Measurements from ENCODE around the gene TUBA4A. TPM values are rescaled to one million over a fixed set of nuclear protein-coding genes. Genes with fewer than 3 reads are reported as not detected.

TUBA4A gene
- total and polyA plus RNA-seq, 9 of the 15 experiments (the other 6 are each of a cell fraction or from before 2014, with no cell fraction given) = 25.1 to 174 (median 42.4) TPM

DNA sequence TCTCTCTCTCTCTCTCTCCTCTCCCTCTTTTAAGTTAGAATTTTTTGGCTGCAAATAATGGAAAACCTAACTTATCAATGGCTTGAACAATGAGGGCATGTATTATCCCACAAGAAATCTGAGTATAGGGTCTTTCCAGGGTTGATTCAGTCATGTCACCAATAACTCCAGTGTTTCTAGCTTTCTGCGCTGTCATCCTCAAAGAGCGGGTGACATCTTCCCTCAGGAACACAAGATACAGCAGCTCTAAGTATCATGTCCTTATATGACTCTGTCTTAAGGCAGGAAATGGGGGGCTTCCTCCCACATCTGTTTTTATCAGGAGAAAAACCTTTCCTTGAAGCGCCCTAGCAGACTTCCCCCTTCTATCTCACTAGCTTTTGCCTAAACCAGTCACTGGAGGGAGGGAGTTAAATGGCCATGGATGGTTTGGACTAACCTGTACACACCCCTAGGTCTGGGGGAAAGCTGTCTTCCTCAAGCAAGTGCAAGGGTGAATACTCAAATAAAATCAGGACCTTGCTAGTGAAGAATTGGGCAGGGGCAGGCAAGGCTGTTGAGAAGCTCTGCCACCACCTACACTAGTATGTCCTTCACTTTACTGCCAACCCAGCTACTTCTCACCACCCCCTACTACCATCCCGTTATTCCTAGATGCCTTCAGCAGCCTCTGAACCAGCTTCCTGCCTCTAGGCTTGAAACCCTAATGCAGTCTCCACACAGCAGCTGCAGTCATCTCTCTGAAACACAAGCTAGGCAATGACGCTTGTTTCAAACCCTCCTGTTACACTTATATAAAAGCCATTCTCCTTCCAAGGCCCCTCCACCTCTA, 7.5 kb upstream of the TUBA4A start:
- in situ Hi-C loops (cut with MboI) = no loop called here
- no TSS peak for BruUV-seq (replicated peaks)
- TF ChIP-seq, protein P1, sequence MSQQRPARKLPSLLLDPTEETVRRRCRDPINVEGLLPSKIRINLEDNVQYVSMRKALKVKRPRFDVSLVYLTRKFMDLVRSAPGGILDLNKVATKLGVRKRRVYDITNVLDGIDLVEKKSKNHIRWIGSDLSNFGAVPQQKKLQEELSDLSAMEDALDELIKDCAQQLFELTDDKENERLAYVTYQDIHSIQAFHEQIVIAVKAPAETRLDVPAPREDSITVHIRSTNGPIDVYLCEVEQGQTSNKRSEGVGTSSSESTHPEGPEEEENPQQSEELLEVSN (IDR thresholded peaks at IDR 0.05; ENCODE audit: borderline replicate concordance in 1 of 2, extremely low read depth in 1 of 2, insufficient read depth in 1 of 2, insufficient read length in 1 of 2, low read depth in 1 of 2, low read length in 1 of 2, poor library complexity in 1 of 2, severe bottlenecking in 1 of 2) = no peak
- TF ChIP-seq SRF (CRISPR knock-in tag; IDR thresholded peaks at IDR 0.05) = peak in 1 of 2 experiments; percentile 44; a peak in 1 of 4 replicates
- 0 out of 2 replicates have a peak, but pooled peaks have one; percentile 19 for TF ChIP-seq MAFF (IDR thresholded peaks at IDR 0.05; ENCODE audit: low read length)
- no peak for TF ChIP-seq EHMT2 (IDR thresholded peaks at IDR 0.05)
- peak; percentile 12; the same call in 1 of the 2 replicates for TF ChIP-seq DPF2 (IDR thresholded peaks at IDR 0.05)
- TF ChIP-seq EP300 (IDR thresholded peaks at IDR 0.05; ENCODE audit: low read length) = peak; percentile 28; the same call in 1 of the 2 replicates
- TF ChIP-seq, protein P2, sequence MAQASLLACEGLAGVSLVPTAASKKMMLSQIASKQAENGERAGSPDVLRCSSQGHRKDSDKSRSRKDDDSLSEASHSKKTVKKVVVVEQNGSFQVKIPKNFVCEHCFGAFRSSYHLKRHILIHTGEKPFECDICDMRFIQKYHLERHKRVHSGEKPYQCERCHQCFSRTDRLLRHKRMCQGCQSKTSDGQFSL (CRISPR knock-in tag; IDR thresholded peaks at IDR 0.05) = no peak
- TF ChIP-seq, protein P2 (tag; IDR thresholded peaks at IDR 0.05) = no peak
- no peak for TF ChIP-seq ZNF184 (CRISPR knock-in tag; IDR thresholded peaks at IDR 0.05)
- no peak for TF ChIP-seq SMAD1 (IDR thresholded peaks at IDR 0.05; ENCODE audit: low read depth, low read length, partially characterized antibody)
- TF ChIP-seq, protein P3, sequence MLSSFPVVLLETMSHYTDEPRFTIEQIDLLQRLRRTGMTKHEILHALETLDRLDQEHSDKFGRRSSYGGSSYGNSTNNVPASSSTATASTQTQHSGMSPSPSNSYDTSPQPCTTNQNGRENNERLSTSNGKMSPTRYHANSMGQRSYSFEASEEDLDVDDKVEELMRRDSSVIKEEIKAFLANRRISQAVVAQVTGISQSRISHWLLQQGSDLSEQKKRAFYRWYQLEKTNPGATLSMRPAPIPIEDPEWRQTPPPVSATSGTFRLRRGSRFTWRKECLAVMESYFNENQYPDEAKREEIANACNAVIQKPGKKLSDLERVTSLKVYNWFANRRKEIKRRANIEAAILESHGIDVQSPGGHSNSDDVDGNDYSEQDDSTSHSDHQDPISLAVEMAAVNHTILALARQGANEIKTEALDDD (IDR thresholded peaks at IDR 0.05) = peak; percentile 81
- peak; percentile 60 for TF ChIP-seq NFE2 (IDR thresholded peaks at IDR 0.05; ENCODE audit: low read depth)
- no peak for TF ChIP-seq ZNF766 (CRISPR knock-in tag; conservative IDR thresholded peaks at IDR 0.05)
- 0 out of 2 replicates have a peak, but pooled peaks have one; percentile 16 for TF ChIP-seq MTA3 (IDR thresholded peaks at IDR 0.05; ENCODE audit: borderline replicate concordance)
- TF ChIP-seq, protein P4, sequence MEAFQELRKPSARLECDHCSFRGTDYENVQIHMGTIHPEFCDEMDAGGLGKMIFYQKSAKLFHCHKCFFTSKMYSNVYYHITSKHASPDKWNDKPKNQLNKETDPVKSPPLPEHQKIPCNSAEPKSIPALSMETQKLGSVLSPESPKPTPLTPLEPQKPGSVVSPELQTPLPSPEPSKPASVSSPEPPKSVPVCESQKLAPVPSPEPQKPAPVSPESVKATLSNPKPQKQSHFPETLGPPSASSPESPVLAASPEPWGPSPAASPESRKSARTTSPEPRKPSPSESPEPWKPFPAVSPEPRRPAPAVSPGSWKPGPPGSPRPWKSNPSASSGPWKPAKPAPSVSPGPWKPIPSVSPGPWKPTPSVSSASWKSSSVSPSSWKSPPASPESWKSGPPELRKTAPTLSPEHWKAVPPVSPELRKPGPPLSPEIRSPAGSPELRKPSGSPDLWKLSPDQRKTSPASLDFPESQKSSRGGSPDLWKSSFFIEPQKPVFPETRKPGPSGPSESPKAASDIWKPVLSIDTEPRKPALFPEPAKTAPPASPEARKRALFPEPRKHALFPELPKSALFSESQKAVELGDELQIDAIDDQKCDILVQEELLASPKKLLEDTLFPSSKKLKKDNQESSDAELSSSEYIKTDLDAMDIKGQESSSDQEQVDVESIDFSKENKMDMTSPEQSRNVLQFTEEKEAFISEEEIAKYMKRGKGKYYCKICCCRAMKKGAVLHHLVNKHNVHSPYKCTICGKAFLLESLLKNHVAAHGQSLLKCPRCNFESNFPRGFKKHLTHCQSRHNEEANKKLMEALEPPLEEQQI (IDR thresholded peaks at IDR 0.05) = no peak
- TF ChIP-seq SMARCB1 (IDR thresholded peaks at IDR 0.05; ENCODE audit: insufficient read length, low read depth) = no peak

More for the DNA sequence above, 7.5 kb upstream of the TUBA4A start:
- H3K27ac ChIP-seq (ENCODE audit: extremely low read depth, low read depth, low read length) = peak overlapping the region; percentile 56
- WGBS (ENCODE audit: insufficient coverage, low coverage, missing lambda C conversion rate) = 36% methylated on average over 5 of the region's 5 CpGs
- H3K4me3 ChIP-seq = no peak overlapping the region
- DNase-seq (ENCODE audit: extremely low read depth in 1 of 4, low spot score in 3 of 4) = peak in 2 of 4 experiments; percentile 16 to 41
- peak overlapping the region; percentile 77 for H2AFZ ChIP-seq (ENCODE audit: low read depth, low read length)
- no peaks in the 10 kb centered on the region for H3K36me3 ChIP-seq (ENCODE audit: control insufficient read depth, insufficient read depth, low read length)
- intact Hi-C loops (cut with micrococcal nuclease) = no loop called here
- peaks cover 4 to 21% of the 10 kb centered on the region in 2 experiments; a peak in 3 of 5 replicates for H3K4me1 ChIP-seq (replicated peaks in 1 of 2; ENCODE audit: control insufficient read depth in 2 of 2, insufficient read depth in 2 of 2, low read length in 2 of 2)
- H3K27me3 ChIP-seq (ENCODE audit: control insufficient read depth in 2 of 2, insufficient read depth in 2 of 2, low read length in 2 of 2) = no peaks in the 10 kb centered on the region
- FAIRE-seq = peak; percentile 32
- no peaks in the 10 kb centered on the region for H4K20me1 ChIP-seq (replicated peaks; ENCODE audit: control insufficient read depth, insufficient read depth, low read length)
- ChIA-PET POLR2A (interaction anchor here (0.7 to 3.3 kb wide), 7 partner anchors 9 to 43 kb away, joined by 3 to 22 read pairs (median 6); partner anchors contain the start of genes ABCB6 and ANKZF1), CTCF (ENCODE audit: low intra/inter-chr PET ratio) (no interaction called here)
- peak overlapping the region in 1 of 2 experiments; percentile 36; a peak in 1 of 4 replicates for H3K9ac ChIP-seq (ENCODE audit: insufficient read depth in 1 of 2, low read depth in 2 of 2, low read length in 2 of 2)
- H3K79me2 ChIP-seq (ENCODE audit: control insufficient read depth, insufficient read depth, low read length) = no peaks in the 10 kb centered on the region
- peak overlapping the region; percentile 20; the same call in 1 of the 2 replicates for H3K4me2 ChIP-seq (ENCODE audit: insufficient read depth, low read length)
- no peaks in the 10 kb centered on the region for H3K9me3 ChIP-seq (replicated peaks; ENCODE audit: control insufficient read depth, insufficient read depth, low read depth, low read length)
- peak; percentile 71 for ATAC-seq
- no peaks in the 10 kb centered on the region for H3K9me1 ChIP-seq (ENCODE audit: control insufficient read depth, insufficient read depth, low read length)
